ENCODE results near the gene TMC1.
"Not testable (repeated sequence)": the region's sequence is repeated elsewhere in the genome, so short reads cannot be mapped to it uniquely, and the experiment has no call there.

The TMC1 gene

GRCh38 chr9:72827950-72828731 is 306.7 kb downstream of the TMC1 start:
- DNase-seq = no peak

- no peak for DNase-seq
Observed at GRCh38 chr9:72834994-72835393, 313.6 kb downstream of the TMC1 start.

GRCh38 chr9:72836790-72837189 is 315.4 kb downstream of the TMC1 start:
- no peak for DNase-seq

- no peak for DNase-seq
Observed at GRCh38 chr9:72839085-72839484, 317.7 kb downstream of the TMC1 start.

GRCh38 chr9:72843520-72844439 is 322.4 kb downstream of the TMC1 start:
- no peak for DNase-seq

GRCh38 chr9:72844440-72844768 is 323.0 kb downstream of the TMC1 start:
- no peak for DNase-seq

GRCh38 chr9:72845052-72845451 is 323.6 kb downstream of the TMC1 start:
- DNase-seq = not testable (repeated sequence)

GRCh38 chr9:72850209-72850608 is 328.8 kb downstream of the TMC1 start:
- not testable (repeated sequence) for DNase-seq

- no peak for DNase-seq
Observed at GRCh38 chr9:72855321-72855720, 333.9 kb downstream of the TMC1 start.

- no peak for DNase-seq
Observed at GRCh38 chr9:72855890-72856523, 334.6 kb downstream of the TMC1 start.

- DNase-seq = no peak
Observed at GRCh38 chr9:72856972-72857623, 335.7 kb downstream of the TMC1 start.

GRCh38 chr9:72857624-72857996 is 336.2 kb downstream of the TMC1 start:
- DNase-seq = no peak

- no peak for DNase-seq
Observed at GRCh38 chr9:72858089-72858912, 336.9 kb downstream of the TMC1 start.

- not testable (repeated sequence) for DNase-seq
Observed at GRCh38 chr9:72862788-72863187, 341.4 kb downstream of the TMC1 start.

GRCh38 chr9:72863456-72864094 is 342.2 kb downstream of the TMC1 start:
- DNase-seq = no peak

- no peak for DNase-seq
Observed at GRCh38 chr9:72864327-72864726, 342.9 kb downstream of the TMC1 start.

- DNase-seq = no peak
Observed at GRCh38 chr9:72871685-72872084, 350.3 kb downstream of the TMC1 start.

- no peak for DNase-seq
Observed at GRCh38 chr9:72872718-72873117, 351.3 kb downstream of the TMC1 start.

- no peak for DNase-seq
Observed at GRCh38 chr9:72873456-72873855, 352.0 kb downstream of the TMC1 start.

GRCh38 chr9:72874344-72874743 is 352.9 kb downstream of the TMC1 start:
- DNase-seq = no peak

- DNase-seq = no peak
Observed at GRCh38 chr9:72875221-72875620, 353.8 kb downstream of the TMC1 start.

- DNase-seq = no peak
Observed at GRCh38 chr9:72880821-72881220, 359.4 kb downstream of the TMC1 start.

Data from activated CD4-positive, alpha-beta T cell treated with anti-CD3 and anti-CD28 coated beads, Interleukin-2, amount 50 U/mL, for 4 hours (primary cell).